SK-N-SH (cell line): ENCODE data around the gene DYNC1H1. TPM values are rescaled to one million over a fixed set of nuclear protein-coding genes. Genes with fewer than 3 reads are reported as not detected.

Source experiments
- CTCF ChIA-PET: fragments of 300-600, 350-600 bp; formaldehyde crosslinking; extraction: SDS; loops from one replicate; lab custom pipeline; 2021; lab: Yijun Ruan, JAX
- POLR2A ChIA-PET: fragments of 350-600 bp; sonication (Branson Sonifier 250); formaldehyde crosslinking; extraction: SDS; loops from one replicate; lab custom pipeline; 2020; ENCODE audit warnings: antibody characterized with exemption, inconsistent platforms; lab: Yijun Ruan, JAX
- DNase-seq: peaks from one replicate; pipeline ENCODE4 v3.0.0; 2012
- H2AFZ ChIP-seq: fragments of 200-600 bp; sonication (generic); 2 replicates; pipeline ENCODE4 v1.8.1; 2016; ENCODE audit warnings: antibody characterized with exemption, mild to moderate bottlenecking, low read depth
- H3F3A ChIP-seq: fragments of 200-600 bp; sonication (generic); replicated peaks from 2 replicates; pipeline ENCODE3; 2016; ENCODE audit warnings: antibody characterized with exemption, mild to moderate bottlenecking; ENCODE audit not compliant: insufficient read depth
- H3K27ac ChIP-seq, 2 experiments: fragments of 200-500 bp in 1 of 2; fragments of 200-600 bp in 1 of 2; sonication (Bioruptor generic) in 1 of 2; sonication (generic), shearing (Covaris generic) in 1 of 2; 2 replicates each; pipeline versions ENCODE4 v1.5.1 to v1.6.1; 2014 to 2016; ENCODE audit warnings: low read depth in 2 of 2, inconsistent platforms in 1 of 2, low read length in 1 of 2, mild to moderate bottlenecking in 1 of 2, mixed read lengths in 1 of 2
- H3K27me3 ChIP-seq: fragments of 200-600 bp; sonication (generic), shearing (Covaris generic); 2 replicates; pipeline ENCODE4 v1.6.1; 2016; ENCODE audit warnings: mixed run types; ENCODE audit not compliant: insufficient read depth
- H3K36me3 ChIP-seq, 2 experiments: fragments of 200-500 bp in 1 of 2; fragments of 200-600 bp in 1 of 2; sonication (Bioruptor generic) in 1 of 2; sonication (generic) in 1 of 2; replicated peaks in 1 of 2; 2 replicates each; pipeline versions ENCODE3 to v1.5.1; 2014 to 2016; ENCODE audit warnings: low read length in 1 of 2, mild to moderate bottlenecking in 1 of 2; ENCODE audit not compliant: insufficient read depth in 2 of 2, control insufficient read depth in 1 of 2
- H3K4me1 ChIP-seq, 2 experiments: fragments of 200-500 bp in 1 of 2; fragments of 200-600 bp in 1 of 2; sonication (Bioruptor generic) in 1 of 2; sonication (generic), shearing (Covaris generic) in 1 of 2; 2 replicates each; pipeline versions ENCODE4 v1.5.1 to v1.6.1; 2014 to 2016; ENCODE audit warnings: low read depth in 1 of 2, low read length in 1 of 2, mixed run types in 1 of 2; ENCODE audit not compliant: insufficient read depth in 2 of 2, control insufficient read depth in 1 of 2
- H3K4me2 ChIP-seq: fragments of 200-600 bp; sonication (generic), shearing (Covaris generic); 2 replicates; pipeline ENCODE4 v1.6.1; 2017; ENCODE audit warnings: mixed run types
- H3K4me3 ChIP-seq, 2 experiments: fragments of 200-500 bp in 1 of 2; fragments of 200-600 bp in 1 of 2; sonication (Bioruptor generic) in 1 of 2; sonication (generic), shearing (Covaris generic) in 1 of 2; 2 replicates each; pipeline versions ENCODE4 v1.5.1 to v1.8.1; 2014 to 2016; ENCODE audit warnings: low read depth in 2 of 2, inconsistent platforms in 1 of 2, low read length in 1 of 2, mild to moderate bottlenecking in 1 of 2, mixed read lengths in 1 of 2, moderate library complexity in 1 of 2
- H3K79me2 ChIP-seq: fragments of 200-600 bp; sonication (generic); 2 replicates; pipeline ENCODE4 v1.8.1; 2017; ENCODE audit warnings: mild to moderate bottlenecking; ENCODE audit not compliant: insufficient read depth
- H3K9ac ChIP-seq: fragments of 200-600 bp; sonication (generic); 2 replicates; pipeline ENCODE4 v1.6.1; 2017; ENCODE audit warnings: mixed run types
- H3K9me2 ChIP-seq: fragments of 200-600 bp; sonication (generic); 2 replicates; pipeline ENCODE4 v1.6.1; 2017; ENCODE audit warnings: mixed run types
- H3K9me3 ChIP-seq: fragments of 200-600 bp; sonication (generic); 2 replicates; pipeline ENCODE4 v1.6.1; 2017; ENCODE audit warnings: mixed run types, mild to moderate bottlenecking, moderate library complexity
- H4K20me1 ChIP-seq: fragments of 200-600 bp; sonication (generic); 2 replicates; pipeline ENCODE4 v1.6.1; 2017; ENCODE audit warnings: mild to moderate bottlenecking, mixed run types; ENCODE audit not compliant: insufficient read depth
- CHD2 ChIP-seq: fragments of 150-350 bp; IDR thresholded peaks from 2 replicates; pipeline ENCODE4 v1.6.1; 2018; ENCODE audit warnings: low read length; ENCODE audit not compliant: partially characterized antibody
- FOSL2 ChIP-seq: IDR thresholded peaks from 2 replicates; pipeline ENCODE4 v1.4.0; 2012; ENCODE audit warnings: low read depth, mild to moderate bottlenecking, moderate library complexity, borderline replicate concordance
- FOXJ3 ChIP-seq: sonication (generic); formaldehyde crosslinking; IDR thresholded peaks from 2 replicates; pipeline ENCODE4 v1.5.1; 2020; ENCODE audit warnings: mild to moderate bottlenecking, missing genetic modification reagents
- NFIC ChIP-seq: IDR thresholded peaks from 2 replicates; pipeline ENCODE4 v1.4.0; 2012; ENCODE audit warnings: borderline replicate concordance
- POLR2AphosphoS5 ChIP-seq: IDR thresholded peaks from 2 replicates; pipeline ENCODE4 v1.6.1; 2012; ENCODE audit warnings: low read depth, low read length
- RCOR1 ChIP-seq: fragments of 150-350 bp; IDR thresholded peaks from 2 replicates; pipeline ENCODE4 v1.6.1; 2017; ENCODE audit warnings: antibody characterized with exemption, low read length
- SIN3A ChIP-seq: IDR thresholded peaks from 2 replicates; pipeline ENCODE4 v1.6.1; 2012; ENCODE audit warnings: low read depth, mild to moderate bottlenecking, low read length, moderate library complexity, borderline replicate concordance
- TCF12 ChIP-seq: IDR thresholded peaks from 2 replicates; pipeline ENCODE4 v1.4.0; 2012
- TEAD4 ChIP-seq: IDR thresholded peaks from 2 replicates; pipeline ENCODE4 v1.4.0; 2012; ENCODE audit warnings: mild to moderate bottlenecking, borderline replicate concordance; ENCODE audit not compliant: insufficient read depth
- YY1 ChIP-seq: IDR thresholded peaks from 2 replicates; pipeline ENCODE4 v1.4.0; 2012; ENCODE audit warnings: low read depth, mild to moderate bottlenecking
- WGBS: methylation state at CpG from one replicate; pipeline ENCODE4 v1.1.6; 2017; ENCODE audit warnings: low lambda C conversion rate; 5-methylcytosine and 5-hydroxymethylcytosine counted together
- polyA plus RNA-seq, 3 experiments: library from polyadenylated mRNA; depleted of rRNA; stranded (reverse); fragments of >200 nt; gene quantifications; 2 replicates each; pipeline ENCODE4 v1.2.3, GENCODE V29; 2012
- TF ChIP-seq, protein P1 (sequence below): IDR thresholded peaks from 2 replicates; pipeline ENCODE4; 2012
- TF ChIP-seq, protein P2 (sequence below): IDR thresholded peaks from 2 replicates; pipeline ENCODE4 v1.4.0; 2012; ENCODE audit warnings: low read depth
- TF ChIP-seq, protein P3 (sequence below): IDR thresholded peaks from 2 replicates; pipeline ENCODE4 v1.4.0; 2012; ENCODE audit warnings: low read depth, borderline replicate concordance
- TF ChIP-seq, protein P4 (sequence below): IDR thresholded peaks from 2 replicates; pipeline ENCODE4 v1.4.0; 2012; ENCODE audit warnings: low read depth, borderline replicate concordance

DYNC1H1 gene
- polyA plus RNA-seq, 1 of the 3 experiments (the other 2 are of a cell fraction) = 140 TPM

DNA sequence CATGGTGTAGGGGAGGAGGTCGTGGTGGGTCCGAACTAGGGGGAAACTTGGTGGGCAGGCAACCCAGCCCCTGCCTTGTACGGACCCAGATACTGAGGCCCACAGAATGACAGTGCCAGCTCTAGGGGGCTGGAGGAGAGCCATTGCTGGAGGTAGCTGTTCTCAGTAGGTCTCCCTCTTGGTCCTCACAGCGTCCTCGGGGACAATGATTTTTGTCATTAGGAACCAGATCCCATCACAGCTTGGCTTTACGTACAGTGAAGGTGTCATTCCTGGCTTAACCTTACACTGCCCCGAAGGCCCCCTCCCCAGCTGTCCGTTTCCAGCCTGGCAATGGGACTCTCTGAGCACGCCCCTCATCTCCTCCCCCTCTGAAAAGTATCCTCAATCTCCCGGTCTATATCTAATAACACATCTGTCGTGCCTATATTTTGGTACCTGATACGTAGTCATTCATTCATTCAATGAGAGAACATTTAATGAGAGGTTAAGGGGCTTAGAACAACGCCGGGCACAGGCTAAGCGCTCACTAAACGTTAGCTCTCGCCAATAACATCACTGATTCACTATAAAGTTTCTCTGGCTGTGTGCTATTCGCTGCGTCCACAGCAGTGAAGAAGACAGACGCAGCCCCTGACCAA is 597 bp upstream of the DYNC1H1 start:
- H3K9me3 ChIP-seq = no peaks in the 10 kb centered on the region
- peaks cover 0 to 20% of the 10 kb centered on the region in 2 experiments for H3K36me3 ChIP-seq
- POLR2A ChIA-PET = interaction anchor here (0.6 to 1.0 kb wide), 2 partner anchors 9 to 154 kb away, joined by 3 read pairs; no protein-coding TSS in a partner anchor
- H3K27me3 ChIP-seq = no peaks in the 10 kb centered on the region
- H3K79me2 ChIP-seq = peaks cover 44% of the 10 kb centered on the region
- H3F3A ChIP-seq = peaks cover 10% of the 10 kb centered on the region
- peak overlapping the region; percentile 80 for H2AFZ ChIP-seq
- peak overlapping the region; percentile 56 for H3K4me2 ChIP-seq
- H3K4me1 ChIP-seq = peaks cover 22 to 37% of the 10 kb centered on the region in 2 experiments; a peak in 3 of 4 replicates
- H3K9me2 ChIP-seq = no peaks in the 10 kb centered on the region
- DNase-seq = no peak
- CTCF ChIA-PET = interaction anchor here (0.6 to 4.6 kb wide), 8 partner anchors 10 to 353 kb away, joined by 3 to 33 read pairs (median 4); no protein-coding TSS in a partner anchor
- peak overlapping the region; percentile 64 to 82; a peak in 3 of 4 replicates for H3K27ac ChIP-seq
- peak overlapping the region; percentile 9; the same call in 1 of the 2 replicates for H3K9ac ChIP-seq
- TF ChIP-seq NFIC (no peak), FOSL2 (no peak), TCF12 (no peak)
- TF ChIP-seq, protein P1, sequence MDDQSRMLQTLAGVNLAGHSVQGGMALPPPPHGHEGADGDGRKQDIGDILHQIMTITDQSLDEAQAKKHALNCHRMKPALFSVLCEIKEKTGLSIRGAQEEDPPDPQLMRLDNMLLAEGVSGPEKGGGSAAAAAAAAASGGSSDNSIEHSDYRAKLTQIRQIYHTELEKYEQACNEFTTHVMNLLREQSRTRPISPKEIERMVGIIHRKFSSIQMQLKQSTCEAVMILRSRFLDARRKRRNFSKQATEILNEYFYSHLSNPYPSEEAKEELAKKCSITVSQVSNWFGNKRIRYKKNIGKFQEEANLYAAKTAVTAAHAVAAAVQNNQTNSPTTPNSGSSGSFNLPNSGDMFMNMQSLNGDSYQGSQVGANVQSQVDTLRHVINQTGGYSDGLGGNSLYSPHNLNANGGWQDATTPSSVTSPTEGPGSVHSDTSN = peak; percentile 94
- TF ChIP-seq, all 33 proteins: peak for 1
- H4K20me1 ChIP-seq = peaks cover 29% of the 10 kb centered on the region
- peak overlapping the region; percentile 17 to 28; a peak in 3 of 4 replicates for H3K4me3 ChIP-seq
- 40% methylated on average over 18 of the region's 20 CpGs for WGBS

DNA sequence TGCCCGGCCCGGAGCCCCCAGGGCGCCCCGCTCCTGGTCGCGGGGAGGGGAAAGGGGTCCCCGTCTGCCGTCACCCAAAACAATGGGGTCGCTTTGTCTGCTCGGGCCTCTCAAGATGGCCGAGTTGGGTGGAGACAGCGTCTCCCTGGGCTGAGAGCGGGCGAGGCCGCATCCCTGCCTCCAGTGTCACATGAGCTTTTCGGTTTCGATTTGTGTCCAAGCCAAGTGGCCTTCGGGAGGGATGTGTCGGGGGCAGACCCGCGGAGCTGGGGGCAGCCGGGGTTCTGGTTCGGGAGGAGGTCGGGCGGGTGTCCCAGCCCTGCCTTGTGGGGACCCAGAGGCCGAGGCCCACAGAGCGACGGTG is 790 bp downstream of the DYNC1H1 start:
- WGBS = 0% methylated on average over 2 of the region's 28 CpGs
- peak; percentile 79 for DNase-seq

More for the DNA sequence above, 790 bp downstream of the DYNC1H1 start:
- CTCF ChIA-PET = interaction anchor here (0.6 to 1.4 kb wide), 2 partner anchors 34 to 349 kb away, joined by 3 read pairs; no protein-coding TSS in a partner anchor
- H2AFZ ChIP-seq = 0 out of 2 replicates have a peak overlapping the region, but pooled peaks have one; percentile 25
- peak overlapping the region; percentile 78 for H3K4me2 ChIP-seq
- peaks cover 10% of the 10 kb centered on the region for H3F3A ChIP-seq
- peak overlapping the region; percentile 90 to 97 for H3K4me3 ChIP-seq
- H3K79me2 ChIP-seq = peaks cover 58% of the 10 kb centered on the region
- peaks cover 22 to 37% of the 10 kb centered on the region in 2 experiments; a peak in 3 of 4 replicates for H3K4me1 ChIP-seq
- no peaks in the 10 kb centered on the region for H3K27me3 ChIP-seq
- peaks cover 30% of the 10 kb centered on the region for H4K20me1 ChIP-seq
- no peaks in the 10 kb centered on the region for H3K9me2 ChIP-seq
- peak overlapping the region; percentile 95 for H3K9ac ChIP-seq
- H3K36me3 ChIP-seq = peaks cover 9 to 27% of the 10 kb centered on the region in 2 experiments
- H3K9me3 ChIP-seq = no peaks in the 10 kb centered on the region
- POLR2A ChIA-PET = interaction anchor here (0.6 to 1.1 kb wide), 4 partner anchors 21 to 155 kb away, joined by 3 read pairs; no protein-coding TSS in a partner anchor
- H3K27ac ChIP-seq = peak overlapping the region; percentile 83 to 92
- TF ChIP-seq TCF12 = no peak
- TF ChIP-seq, protein P2, sequence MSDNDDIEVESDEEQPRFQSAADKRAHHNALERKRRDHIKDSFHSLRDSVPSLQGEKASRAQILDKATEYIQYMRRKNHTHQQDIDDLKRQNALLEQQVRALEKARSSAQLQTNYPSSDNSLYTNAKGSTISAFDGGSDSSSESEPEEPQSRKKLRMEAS = peak; percentile 46; the same call in 1 of the 2 replicates
- no peak for TF ChIP-seq TEAD4
- TF ChIP-seq SIN3A = peak; percentile 73; the same call in 1 of the 2 replicates
- peak; percentile 7 for TF ChIP-seq CHD2
- TF ChIP-seq FOSL2 = no peak
- peak; percentile 81; the same call in 1 of the 2 replicates for TF ChIP-seq YY1
- 0 out of 2 replicates have a peak, but pooled peaks have one; percentile 19 for TF ChIP-seq POLR2AphosphoS5
- TF ChIP-seq, protein P3, sequence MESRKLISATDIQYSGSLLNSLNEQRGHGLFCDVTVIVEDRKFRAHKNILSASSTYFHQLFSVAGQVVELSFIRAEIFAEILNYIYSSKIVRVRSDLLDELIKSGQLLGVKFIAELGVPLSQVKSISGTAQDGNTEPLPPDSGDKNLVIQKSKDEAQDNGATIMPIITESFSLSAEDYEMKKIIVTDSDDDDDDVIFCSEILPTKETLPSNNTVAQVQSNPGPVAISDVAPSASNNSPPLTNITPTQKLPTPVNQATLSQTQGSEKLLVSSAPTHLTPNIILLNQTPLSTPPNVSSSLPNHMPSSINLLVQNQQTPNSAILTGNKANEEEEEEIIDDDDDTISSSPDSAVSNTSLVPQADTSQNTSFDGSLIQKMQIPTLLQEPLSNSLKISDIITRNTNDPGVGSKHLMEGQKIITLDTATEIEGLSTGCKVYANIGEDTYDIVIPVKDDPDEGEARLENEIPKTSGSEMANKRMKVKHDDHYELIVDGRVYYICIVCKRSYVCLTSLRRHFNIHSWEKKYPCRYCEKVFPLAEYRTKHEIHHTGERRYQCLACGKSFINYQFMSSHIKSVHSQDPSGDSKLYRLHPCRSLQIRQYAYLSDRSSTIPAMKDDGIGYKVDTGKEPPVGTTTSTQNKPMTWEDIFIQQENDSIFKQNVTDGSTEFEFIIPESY = no peak
- no peak for TF ChIP-seq RCOR1
- TF ChIP-seq, protein P4, sequence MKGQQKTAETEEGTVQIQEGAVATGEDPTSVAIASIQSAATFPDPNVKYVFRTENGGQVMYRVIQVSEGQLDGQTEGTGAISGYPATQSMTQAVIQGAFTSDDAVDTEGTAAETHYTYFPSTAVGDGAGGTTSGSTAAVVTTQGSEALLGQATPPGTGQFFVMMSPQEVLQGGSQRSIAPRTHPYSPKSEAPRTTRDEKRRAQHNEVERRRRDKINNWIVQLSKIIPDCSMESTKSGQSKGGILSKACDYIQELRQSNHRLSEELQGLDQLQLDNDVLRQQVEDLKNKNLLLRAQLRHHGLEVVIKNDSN = peak; percentile 67; the same call in 1 of the 2 replicates
- no peak for TF ChIP-seq FOXJ3 (CRISPR knock-in tag)
